Mammary epithelial cell (primary cell): ENCODE data around the gene DAP.

Experiments
- CTCF ChIP-seq, 2 donors: IDR thresholded peaks in 1 of 2; conservative IDR thresholded peaks in 1 of 2; 2 replicates each; pipeline ENCODE4 v1.5.1; 2011 to 2012; ENCODE audit warnings: inconsistent platforms in 2 of 2, low read length in 2 of 2, mild to moderate bottlenecking in 2 of 2, control low read depth in 1 of 2, low read depth in 1 of 2; ENCODE audit not compliant: insufficient read depth in 1 of 2; ENCODE audit errors: extremely low read depth in 1 of 2
- EZH2 ChIP-seq: IDR thresholded peaks from 2 replicates; pipeline ENCODE4 v1.6.1; 2012; ENCODE audit warnings: low read length, inconsistent platforms, borderline replicate concordance

GRCh38 chr5:10757922-10758555, 3.0 kb downstream of the DAP start:
- TF ChIP-seq EZH2 (no peak), CTCF (conservative IDR thresholded peaks at IDR 0.05 in 1 of 2, IDR thresholded peaks at IDR 0.05 in 1 of 2; ENCODE audit: extremely low read depth in 1 of 2, insufficient read depth in 1 of 2, low read depth in 1 of 2, low read length in 2 of 2) (no peak)
